ENCODE measurements around the gene HIGD1C. TPM values are rescaled to one million over a fixed set of nuclear protein-coding genes. Genes with fewer than 3 reads are reported as not detected.
A peak's percentile ranks its signal among the peaks of the same experiment; 100 is the strongest.
"Not testable (repeated sequence)": the region's sequence is repeated elsewhere in the genome, so short reads cannot be mapped to it uniquely, and the experiment has no call there.

Gene HIGD1C
- total and polyA plus RNA-seq, 5 donors from 2014 or later, result not detected

GRCh38 chr12:51011955-51012354, 59.6 kb downstream of the HIGD1C start:
- Histone ChIP-seq H3K36me3 (ENCODE audit: control insufficient read depth, insufficient read depth, low read length) (peaks cover 7% of the 10 kb centered on the region), H3K9me3 (ENCODE audit: control insufficient read depth in 2 of 2, low read length in 2 of 2) (no peaks in the 10 kb centered on the region), H3K27me3 (ENCODE audit: control insufficient read depth, insufficient read depth, low read length) (no peaks in the 10 kb centered on the region), H3K4me1 (ENCODE audit: control insufficient read depth, insufficient read depth, low read length, poor library complexity, severe bottlenecking) (peaks cover 11% of the 10 kb centered on the region), H3K4me3 (ENCODE audit: low read depth, low read length) (no peak overlapping the region), H3K27ac (ENCODE audit: insufficient read depth, low read length, poor library complexity, severe bottlenecking) (no peak overlapping the region)
- Mint-ChIP-seq H3K27ac (peak overlapping the region in 2 of 3 donors; percentile 38 to 50), H3K9me3 (peaks cover 0 to 2% (median 0%) of the 10 kb centered on the region in 7 donors), H3K4me3 (no peak overlapping the region), H3K4me1 (peaks cover 18 to 45% (median 36%) of the 10 kb centered on the region in 4 donors), H3K27me3 (no peaks in the 10 kb centered on the region), H3K36me3 (peaks cover 4% of the 10 kb centered on the region)
- ATAC-seq (ENCODE audit: low read depth in 2 of 2), result no peak
- DNase-seq, result no peak

GRCh38 chr12:51012570-51013236, 60.4 kb downstream of the HIGD1C start:
- peaks cover 4% of the 10 kb centered on the region for H3K36me3 ChIP-seq (ENCODE audit: control insufficient read depth, insufficient read depth, low read length)
- H3K4me1 ChIP-seq (ENCODE audit: control insufficient read depth, insufficient read depth, low read length, poor library complexity, severe bottlenecking), result peaks cover 11% of the 10 kb centered on the region
- H3K36me3 Mint-ChIP-seq, result peaks cover 4% of the 10 kb centered on the region
- peak overlapping the region in 1 of 4 donors; percentile 18 for H3K4me3 Mint-ChIP-seq
- H3K4me1 Mint-ChIP-seq, result peaks cover 24 to 51% (median 38%) of the 10 kb centered on the region in 4 donors
- peak overlapping the region in 2 of 3 donors; percentile 44 to 56 for H3K27ac Mint-ChIP-seq
- H3K4me3 ChIP-seq (ENCODE audit: low read depth, low read length), result no peak overlapping the region
- H3K27ac ChIP-seq (ENCODE audit: insufficient read depth, low read length, poor library complexity, severe bottlenecking), result no peak overlapping the region
- H3K27me3 ChIP-seq (ENCODE audit: control insufficient read depth, insufficient read depth, low read length), result no peaks in the 10 kb centered on the region
- H3K27me3 Mint-ChIP-seq, result no peaks in the 10 kb centered on the region
- H3K9me3 Mint-ChIP-seq, result peaks cover 0 to 2% (median 0%) of the 10 kb centered on the region in 7 donors
- DNase-seq, result no peak
- H3K9me3 ChIP-seq (ENCODE audit: control insufficient read depth in 2 of 2, low read length in 2 of 2), result no peaks in the 10 kb centered on the region
- no peak for ATAC-seq (ENCODE audit: low read depth in 2 of 2)

DNA sequence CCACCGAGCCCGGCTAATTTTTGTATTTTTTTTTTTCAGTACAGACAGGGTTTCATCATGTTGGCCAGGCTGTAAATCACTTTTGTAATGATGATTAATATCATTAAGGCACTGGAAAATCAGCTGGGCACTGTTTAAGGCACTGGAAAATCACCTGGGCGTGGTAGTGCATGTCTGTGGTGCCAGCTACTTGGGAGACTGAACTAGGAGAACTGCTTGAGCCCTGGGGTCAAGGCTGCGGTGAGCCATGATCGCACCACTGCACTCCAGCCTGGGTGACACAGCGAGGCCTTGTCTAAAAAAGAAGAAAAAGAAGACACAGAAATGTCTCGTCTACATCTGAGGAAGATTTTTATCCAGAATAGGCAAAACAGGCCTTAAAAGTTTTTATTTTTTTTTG, 61.1 kb downstream of the HIGD1C start:
- H3K4me1 Mint-ChIP-seq, result peaks cover 25 to 51% (median 38%) of the 10 kb centered on the region in 4 donors
- no peak overlapping the region for H3K4me3 Mint-ChIP-seq

DNA sequence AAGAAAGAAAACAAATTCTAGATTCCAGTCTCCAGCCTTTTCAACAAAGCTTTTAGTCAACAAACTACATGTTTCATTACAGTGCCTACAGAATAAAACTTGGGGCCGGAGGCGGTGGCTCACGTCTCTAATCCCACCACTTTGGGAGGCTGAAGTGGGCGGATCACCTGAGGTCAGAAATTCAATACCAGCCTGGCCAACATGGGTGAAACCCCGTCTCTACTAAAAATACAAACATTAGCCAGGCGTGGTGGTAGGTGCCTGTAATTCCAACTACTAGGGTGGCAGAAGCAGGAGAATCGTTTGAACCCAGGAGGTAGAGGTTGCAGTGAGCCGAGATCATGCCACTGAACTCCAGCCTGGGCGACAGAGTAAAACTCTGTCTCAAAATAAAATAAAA, 62.1 kb downstream of the HIGD1C start:
- not testable (repeated sequence) for H3K27ac Mint-ChIP-seq; H3K27me3 Mint-ChIP-seq; H3K27me3 ChIP-seq (ENCODE audit: control insufficient read depth, insufficient read depth, low read length); DNase-seq; H3K4me3 ChIP-seq (ENCODE audit: low read depth, low read length); H3K36me3 Mint-ChIP-seq; H3K4me1 ChIP-seq (ENCODE audit: control insufficient read depth, insufficient read depth, low read length, poor library complexity, severe bottlenecking); H3K4me3 Mint-ChIP-seq; H3K9me3 ChIP-seq (ENCODE audit: control insufficient read depth in 2 of 2, low read length in 2 of 2); ATAC-seq (ENCODE audit: low read depth in 2 of 2); H3K9me3 Mint-ChIP-seq; H3K27ac ChIP-seq (ENCODE audit: insufficient read depth, low read length, poor library complexity, severe bottlenecking); H3K36me3 ChIP-seq (ENCODE audit: control insufficient read depth, insufficient read depth, low read length)
- H3K4me1 Mint-ChIP-seq, result peaks cover 25 to 46% (median 32%) of the 10 kb centered on the region in 4 donors

More for the DNA sequence above, 61.1 kb downstream of the HIGD1C start:
- DNase-seq, result no peak
- Mint-ChIP-seq H3K27me3 (no peaks in the 10 kb centered on the region), H3K9me3 (peaks cover 0 to 2% (median 0%) of the 10 kb centered on the region in 7 donors), H3K36me3 (peaks cover 4% of the 10 kb centered on the region), H3K27ac (peak overlapping the region in 1 of 3 donors; percentile 44)
- Histone ChIP-seq H3K9me3 (ENCODE audit: control insufficient read depth in 2 of 2, low read length in 2 of 2) (no peaks in the 10 kb centered on the region), H3K36me3 (ENCODE audit: control insufficient read depth, insufficient read depth, low read length) (no peaks in the 10 kb centered on the region), H3K27ac (ENCODE audit: insufficient read depth, low read length, poor library complexity, severe bottlenecking) (no peak overlapping the region), H3K27me3 (ENCODE audit: control insufficient read depth, insufficient read depth, low read length) (no peaks in the 10 kb centered on the region), H3K4me3 (ENCODE audit: low read depth, low read length) (no peak overlapping the region), H3K4me1 (ENCODE audit: control insufficient read depth, insufficient read depth, low read length, poor library complexity, severe bottlenecking) (peaks cover 11% of the 10 kb centered on the region)
- no peak for ATAC-seq (ENCODE audit: low read depth in 2 of 2)

DNA sequence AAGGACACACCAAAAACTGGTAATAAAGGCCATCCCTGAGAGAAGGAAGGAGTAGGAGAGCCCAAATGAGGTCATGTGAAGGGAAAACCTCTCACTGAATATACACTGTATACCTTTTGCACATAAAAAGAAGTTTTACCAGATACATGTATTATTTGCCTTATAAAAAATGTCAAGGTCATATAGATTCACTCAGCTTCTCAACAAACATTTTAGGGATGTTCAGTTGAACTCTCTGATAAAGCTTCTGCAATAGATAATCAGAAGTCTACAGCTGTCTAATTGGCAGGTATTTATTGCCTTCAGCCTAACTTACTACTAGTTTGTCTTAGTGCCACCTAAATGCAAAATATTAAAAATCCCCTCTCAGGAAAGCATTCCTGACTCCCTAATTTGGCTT, 65.1 kb downstream of the HIGD1C start:
- no peaks in the 10 kb centered on the region for H3K36me3 Mint-ChIP-seq
- H3K4me1 Mint-ChIP-seq, result peaks cover 21 to 49% (median 36%) of the 10 kb centered on the region in 4 donors
- H3K36me3 ChIP-seq (ENCODE audit: control insufficient read depth, insufficient read depth, low read length), result no peaks in the 10 kb centered on the region
- no peak overlapping the region for H3K27ac Mint-ChIP-seq
- H3K27me3 Mint-ChIP-seq, result no peaks in the 10 kb centered on the region
- H3K27ac ChIP-seq (ENCODE audit: insufficient read depth, low read length, poor library complexity, severe bottlenecking), result no peak overlapping the region
- peaks cover 0 to 2% (median 0%) of the 10 kb centered on the region in 7 donors for H3K9me3 Mint-ChIP-seq
- H3K9me3 ChIP-seq (ENCODE audit: control insufficient read depth in 2 of 2, low read length in 2 of 2), result no peaks in the 10 kb centered on the region
- H3K27me3 ChIP-seq (ENCODE audit: control insufficient read depth, insufficient read depth, low read length), result no peaks in the 10 kb centered on the region
- ATAC-seq (ENCODE audit: low read depth in 2 of 2), result no peak
- H3K4me3 Mint-ChIP-seq, result peak overlapping the region in 1 of 4 donors; percentile 13
- no peak overlapping the region for H3K4me3 ChIP-seq (ENCODE audit: low read depth, low read length)
- no peak for DNase-seq
- peaks cover 6% of the 10 kb centered on the region for H3K4me1 ChIP-seq (ENCODE audit: control insufficient read depth, insufficient read depth, low read length, poor library complexity, severe bottlenecking)

GRCh38 chr12:51018956-51019355, 66.6 kb downstream of the HIGD1C start:
- ATAC-seq (ENCODE audit: low read depth in 2 of 2) (no peak), DNase-seq (no peak)
- Mint-ChIP-seq H3K27me3 (no peaks in the 10 kb centered on the region), H3K9me3 (no peaks in the 10 kb centered on the region), H3K27ac (peak overlapping the region in 1 of 3 donors; percentile 44), H3K4me3 (no peak overlapping the region), H3K4me1 (peaks cover 15 to 50% (median 36%) of the 10 kb centered on the region in 4 donors), H3K36me3 (no peaks in the 10 kb centered on the region)
- Histone ChIP-seq H3K9me3 (ENCODE audit: control insufficient read depth in 2 of 2, low read length in 2 of 2) (no peaks in the 10 kb centered on the region), H3K27me3 (ENCODE audit: control insufficient read depth, insufficient read depth, low read length) (no peaks in the 10 kb centered on the region), H3K4me3 (ENCODE audit: low read depth, low read length) (no peak overlapping the region), H3K4me1 (ENCODE audit: control insufficient read depth, insufficient read depth, low read length, poor library complexity, severe bottlenecking) (peaks cover 20% of the 10 kb centered on the region), H3K27ac (ENCODE audit: insufficient read depth, low read length, poor library complexity, severe bottlenecking) (no peak overlapping the region), H3K36me3 (ENCODE audit: control insufficient read depth, insufficient read depth, low read length) (no peaks in the 10 kb centered on the region)

GRCh38 chr12:51019927-51020326, 67.6 kb downstream of the HIGD1C start:
- no peaks in the 10 kb centered on the region for H3K9me3 ChIP-seq (ENCODE audit: control insufficient read depth in 2 of 2, low read length in 2 of 2)
- Mint-ChIP-seq H3K4me1 (peaks cover 24 to 60% (median 44%) of the 10 kb centered on the region in 4 donors), H3K4me3 (no peak overlapping the region), H3K36me3 (no peaks in the 10 kb centered on the region), H3K9me3 (no peaks in the 10 kb centered on the region), H3K27ac (no peak overlapping the region), H3K27me3 (no peaks in the 10 kb centered on the region)
- no peak for DNase-seq
- H3K27me3 ChIP-seq (ENCODE audit: control insufficient read depth, insufficient read depth, low read length), result no peaks in the 10 kb centered on the region
- H3K36me3 ChIP-seq (ENCODE audit: control insufficient read depth, insufficient read depth, low read length), result no peaks in the 10 kb centered on the region
- no peak overlapping the region for H3K27ac ChIP-seq (ENCODE audit: insufficient read depth, low read length, poor library complexity, severe bottlenecking)
- no peak for ATAC-seq (ENCODE audit: low read depth in 2 of 2)
- no peak overlapping the region for H3K4me3 ChIP-seq (ENCODE audit: low read depth, low read length)
- peaks cover 30% of the 10 kb centered on the region for H3K4me1 ChIP-seq (ENCODE audit: control insufficient read depth, insufficient read depth, low read length, poor library complexity, severe bottlenecking)
